HEK293 (cell line): ENCODE results near the gene ZNF84.

ENCODE experiments used
- CTCF ChIA-PET: fragments of 350-600 bp; formaldehyde crosslinking; extraction: SDS; loops from one replicate; lab custom pipeline; 2021; ENCODE audit warnings: antibody characterized with exemption; lab: Yijun Ruan, JAX
- POLR2A ChIA-PET: fragments of 300-600 bp; formaldehyde crosslinking; extraction: SDS; loops from one replicate; lab custom pipeline; 2020; ENCODE audit warnings: antibody characterized with exemption, inconsistent platforms; lab: Yijun Ruan, JAX
- H3K27ac ChIP-seq: fragments of 200-500 bp; sonication (Bioruptor generic); 2 replicates; pipeline ENCODE4 v1.5.1; 2014; ENCODE audit warnings: low read depth, low read length, control low read depth, inconsistent platforms; ENCODE audit errors: extremely low read depth
- H3K36me3 ChIP-seq, 2 experiments: fragments of 200-500 bp in 1 of 2; sonication (Bioruptor generic) in 1 of 2; 1 replicate in 1 of 2; 2 replicates in 1 of 2; pipeline ENCODE4 v1.5.1; 2014 to 2017; ENCODE audit warnings: inconsistent platforms in 2 of 2, low read length in 2 of 2; ENCODE audit not compliant: control insufficient read depth in 2 of 2, insufficient read depth in 1 of 2
- H3K4me1 ChIP-seq: fragments of 200-500 bp; sonication (Bioruptor generic); 2 replicates; pipeline ENCODE4 v1.5.1; 2014; ENCODE audit warnings: mild to moderate bottlenecking, low read length, inconsistent platforms; ENCODE audit not compliant: control insufficient read depth, insufficient read depth
- H3K4me3 ChIP-seq: 2 replicates; pipeline ENCODE4 v1.5.1; 2011; ENCODE audit warnings: low read depth, mild to moderate bottlenecking, control low read depth, low read length, moderate library complexity
- H3K9me3 ChIP-seq: fragments of 200-500 bp; sonication (Bioruptor generic); 2 replicates; pipeline ENCODE4 v1.5.1; 2014; ENCODE audit warnings: low read depth, low read length, inconsistent platforms; ENCODE audit not compliant: control insufficient read depth, insufficient read depth
- HOXA7 ChIP-seq: sonication (generic); formaldehyde crosslinking; IDR thresholded peaks from 2 replicates; pipeline ENCODE4 v1.8.1; 2022; ENCODE audit warnings: missing genetic modification reagents, borderline replicate concordance
- KLF16 ChIP-seq: fragments of 450-650 bp; formaldehyde crosslinking; IDR thresholded peaks from 2 replicates; pipeline ENCODE4 v1.5.1; 2017; ENCODE audit warnings: missing biosample characterization, missing genetic modification characterization
- REPIN1 ChIP-seq: fragments of 450-650 bp; formaldehyde crosslinking; IDR thresholded peaks from 2 replicates; pipeline ENCODE4 v1.5.1; 2017; ENCODE audit warnings: missing biosample characterization, missing genetic modification characterization, low read depth
- ZBTB44 ChIP-seq: fragments of 450-650 bp; IDR thresholded peaks from 2 replicates; pipeline ENCODE4 v1.5.1; 2018; ENCODE audit warnings: missing biosample characterization, mild to moderate bottlenecking, missing genetic modification characterization
- ZBTB48 ChIP-seq: fragments of 450-650 bp; formaldehyde crosslinking; IDR thresholded peaks from 2 replicates; pipeline ENCODE4 v1.5.1; 2016; ENCODE audit warnings: missing biosample characterization, missing genetic modification characterization
- ZBTB49 ChIP-seq: fragments of 450-650 bp; formaldehyde crosslinking; IDR thresholded peaks from 2 replicates; pipeline ENCODE4 v1.5.1; 2016; ENCODE audit warnings: missing biosample characterization, missing genetic modification characterization, low read depth
- ZNF157 ChIP-seq: fragments of 450-650 bp; formaldehyde crosslinking; IDR thresholded peaks from 2 replicates; pipeline ENCODE4 v1.5.1; 2016; ENCODE audit warnings: missing biosample characterization, missing genetic modification characterization
- ZNF202 ChIP-seq: fragments of 450-650 bp; formaldehyde crosslinking; IDR thresholded peaks from 2 replicates; pipeline ENCODE4 v1.5.1; 2016; ENCODE audit warnings: missing biosample characterization, missing genetic modification characterization, borderline replicate concordance
- ZNF223 ChIP-seq: fragments of 450-650 bp; formaldehyde crosslinking; IDR thresholded peaks from 2 replicates; pipeline ENCODE4 v1.5.1; 2016; ENCODE audit warnings: missing biosample characterization, missing genetic modification characterization
- ZNF23 ChIP-seq: fragments of 450-650 bp; formaldehyde crosslinking; IDR thresholded peaks from 2 replicates; pipeline ENCODE4 v1.5.1; 2016; ENCODE audit warnings: missing biosample characterization, missing genetic modification characterization, borderline replicate concordance
- ZNF473 ChIP-seq: fragments of 450-650 bp; formaldehyde crosslinking; IDR thresholded peaks from 2 replicates; pipeline ENCODE4 v1.5.1; 2017; ENCODE audit warnings: missing biosample characterization, missing genetic modification characterization
- ZNF488 ChIP-seq: fragments of 450-650 bp; formaldehyde crosslinking; IDR thresholded peaks from 2 replicates; pipeline ENCODE4 v1.5.1; 2016; ENCODE audit warnings: missing biosample characterization, missing genetic modification characterization
- ZNF501 ChIP-seq: fragments of 450-650 bp; formaldehyde crosslinking; IDR thresholded peaks from 2 replicates; pipeline ENCODE4 v1.5.1; 2016; ENCODE audit warnings: missing biosample characterization, missing genetic modification characterization
- ZNF518A ChIP-seq: fragments of 450-650 bp; formaldehyde crosslinking; conservative IDR thresholded peaks from 2 replicates; pipeline ENCODE4 v1.5.1; 2016; ENCODE audit warnings: low read depth, missing biosample characterization, missing genetic modification characterization
- ZNF548 ChIP-seq: fragments of 450-650 bp; formaldehyde crosslinking; IDR thresholded peaks from 2 replicates; pipeline ENCODE4 v1.5.1; 2016; ENCODE audit warnings: missing biosample characterization, missing genetic modification characterization
- ZNF560 ChIP-seq: fragments of 450-650 bp; formaldehyde crosslinking; IDR thresholded peaks from 2 replicates; pipeline ENCODE4 v1.5.1; 2017; ENCODE audit warnings: missing biosample characterization, missing genetic modification characterization, borderline replicate concordance
- ZNF596 ChIP-seq: fragments of 450-650 bp; IDR thresholded peaks from 2 replicates; pipeline ENCODE4 v1.5.0; 2018; ENCODE audit warnings: missing biosample characterization, mild to moderate bottlenecking, missing genetic modification characterization, moderate library complexity
- ZNF654 ChIP-seq: fragments of 450-650 bp; formaldehyde crosslinking; IDR thresholded peaks from 2 replicates; pipeline ENCODE4 v1.5.1; 2016; ENCODE audit warnings: low read depth, missing biosample characterization, missing genetic modification characterization

ZNF84 gene

GRCh38 chr12:133107121-133107520 is 69.8 kb downstream of the ZNF84 start:
- ChIA-PET POLR2A (no interaction called here), CTCF (no interaction called here)
- Histone ChIP-seq H3K4me1 (no peaks in the 10 kb centered on the region), H3K27ac (no peak overlapping the region), H3K4me3 (no peak overlapping the region), H3K9me3 (peaks cover 3% of the 10 kb centered on the region), H3K36me3 (peaks cover 12 to 44% of the 10 kb centered on the region in 2 experiments)
- TF ChIP-seq ZBTB48 = no peak
- TF ChIP-seq REPIN1 (tag by site-specific recombination) = no peak
- TF ChIP-seq ZNF654 = no peak
- TF ChIP-seq ZNF223 (tag by site-specific recombination) = no peak
- no peak for TF ChIP-seq HOXA7
- no peak for TF ChIP-seq ZNF518A (tag by site-specific recombination)
- TF ChIP-seq ZBTB49 (tag by site-specific recombination) = no peak
- no peak for TF ChIP-seq KLF16 (tag by site-specific recombination)
- no peak for TF ChIP-seq ZNF501 (tag by site-specific recombination)
- no peak for TF ChIP-seq ZNF202
- TF ChIP-seq ZNF548 (tag by site-specific recombination) = no peak
- TF ChIP-seq ZNF157 (tag by site-specific recombination) = no peak

GRCh38 chr12:133108150-133108549 is 70.8 kb downstream of the ZNF84 start:
- peaks cover 3 to 37% of the 10 kb centered on the region in 2 experiments; a peak in 2 of 3 replicates for H3K36me3 ChIP-seq
- no peak for TF ChIP-seq ZNF596 (tag by site-specific recombination)
- no peak for TF ChIP-seq ZBTB44 (tag by site-specific recombination)
- TF ChIP-seq ZBTB49 (tag by site-specific recombination) = no peak
- no peak for TF ChIP-seq ZNF560
- TF ChIP-seq ZNF157 (tag by site-specific recombination) = no peak
- no peak for TF ChIP-seq ZNF488 (tag by site-specific recombination)
- no peak for TF ChIP-seq ZNF23 (tag by site-specific recombination)
- no peak for TF ChIP-seq ZNF473 (tag by site-specific recombination)
- no peak overlapping the region for H3K27ac ChIP-seq
- no peak overlapping the region for H3K4me3 ChIP-seq
- POLR2A ChIA-PET = no interaction called here
- peaks cover 3% of the 10 kb centered on the region for H3K9me3 ChIP-seq
- no peaks in the 10 kb centered on the region for H3K4me1 ChIP-seq
- CTCF ChIA-PET = no interaction called here
